ENCODE measurements around the gene SLCO2A1. TPM values are rescaled to one million over a fixed set of nuclear protein-coding genes. Genes with fewer than 3 reads are reported as not detected.
A peak's percentile ranks its signal among the peaks of the same experiment; 100 is the strongest.

Gene SLCO2A1
- total and polyA plus RNA-seq, 2 donors (not counting 1 experiment from before 2014, with no cell fraction given): under 0.01 to 0.12 TPM

GRCh38 chr3:133945381-133946095 is 84.2 kb downstream of the SLCO2A1 start:
- Histone ChIP-seq H3K4me2 (ENCODE audit: extremely low read depth, insufficient read depth, low read length) (no peak overlapping the region), H3K36me3 (ENCODE audit: control insufficient read depth, insufficient read depth, low read length) (no peaks in the 10 kb centered on the region), H3K9me3 (ENCODE audit: control insufficient read depth, insufficient read depth, low read depth, low read length) (no peaks in the 10 kb centered on the region), H3K27me3 (ENCODE audit: control insufficient read depth, insufficient read depth, low read length) (no peaks in the 10 kb centered on the region), H2AFZ (ENCODE audit: low read length) (no peak overlapping the region), H3K4me1 (ENCODE audit: control insufficient read depth, extremely low read depth, insufficient read depth, low read length) (peaks cover 24% of the 10 kb centered on the region), H3K9ac (ENCODE audit: insufficient read depth, low read length) (no peak overlapping the region), H3K27ac (ENCODE audit: insufficient read depth, low read length) (no peak overlapping the region), H4K20me1 (ENCODE audit: control insufficient read depth, extremely low read depth, insufficient read depth, low read length) (no peaks in the 10 kb centered on the region), H3K79me2 (ENCODE audit: control insufficient read depth, insufficient read depth, low read length) (no peaks in the 10 kb centered on the region), H3K4me3 (replicated peaks in 1 of 4; ENCODE audit: control extremely low read depth in 1 of 4, insufficient read depth in 1 of 4, low read depth in 3 of 4, low read length in 4 of 4) (no peak overlapping the region)
- TF ChIP-seq CTCF (conservative IDR thresholded peaks at IDR 0.05 in 1 of 2, IDR thresholded peaks at IDR 0.05 in 1 of 2; ENCODE audit: low read depth in 1 of 2, low read length in 2 of 2): no peak
- TF ChIP-seq EZH2 (IDR thresholded peaks at IDR 0.05; ENCODE audit: low read length, missing control alignments): no peak
- DNase-seq (ENCODE audit: low read depth in 2 of 2): no peak

GRCh38 chr3:133944641-133945380 is 84.9 kb downstream of the SLCO2A1 start:
- TF ChIP-seq CTCF (conservative IDR thresholded peaks at IDR 0.05 in 1 of 2, IDR thresholded peaks at IDR 0.05 in 1 of 2; ENCODE audit: low read depth in 1 of 2, low read length in 2 of 2): peak in 1 of 2 donors; percentile 1
- TF ChIP-seq EZH2 (IDR thresholded peaks at IDR 0.05; ENCODE audit: low read length, missing control alignments): no peak
- no peaks in the 10 kb centered on the region for H3K27me3 ChIP-seq (ENCODE audit: control insufficient read depth, insufficient read depth, low read length)
- H3K9me3 ChIP-seq (ENCODE audit: control insufficient read depth, insufficient read depth, low read depth, low read length): no peaks in the 10 kb centered on the region
- DNase-seq (ENCODE audit: low read depth in 2 of 2): peak; percentile 95
- H4K20me1 ChIP-seq (ENCODE audit: control insufficient read depth, extremely low read depth, insufficient read depth, low read length): no peaks in the 10 kb centered on the region
- H3K79me2 ChIP-seq (ENCODE audit: control insufficient read depth, insufficient read depth, low read length): no peaks in the 10 kb centered on the region
- peaks cover 24% of the 10 kb centered on the region for H3K4me1 ChIP-seq (ENCODE audit: control insufficient read depth, extremely low read depth, insufficient read depth, low read length)
- no peaks in the 10 kb centered on the region for H3K36me3 ChIP-seq (ENCODE audit: control insufficient read depth, insufficient read depth, low read length)
- H3K4me3 ChIP-seq (replicated peaks in 1 of 4; ENCODE audit: control extremely low read depth in 1 of 4, insufficient read depth in 1 of 4, low read depth in 3 of 4, low read length in 4 of 4): no peak overlapping the region
- H3K27ac ChIP-seq (ENCODE audit: insufficient read depth, low read length): peak overlapping the region; percentile 32
- no peak overlapping the region for H2AFZ ChIP-seq (ENCODE audit: low read length)
- peak overlapping the region; percentile 73 for H3K4me2 ChIP-seq (ENCODE audit: extremely low read depth, insufficient read depth, low read length)
- no peak overlapping the region for H3K9ac ChIP-seq (ENCODE audit: insufficient read depth, low read length)

- H3K27me3 ChIP-seq (ENCODE audit: control insufficient read depth, insufficient read depth, low read length): peaks cover 3% of the 10 kb centered on the region
- no peaks in the 10 kb centered on the region for H3K79me2 ChIP-seq (ENCODE audit: control insufficient read depth, insufficient read depth, low read length)
- peak overlapping the region; percentile 64 for H3K27ac ChIP-seq (ENCODE audit: insufficient read depth, low read length)
- H3K9me3 ChIP-seq (ENCODE audit: control insufficient read depth, insufficient read depth, low read depth, low read length): no peaks in the 10 kb centered on the region
- no peak overlapping the region for H3K9ac ChIP-seq (ENCODE audit: insufficient read depth, low read length)
- no peaks in the 10 kb centered on the region for H4K20me1 ChIP-seq (ENCODE audit: control insufficient read depth, extremely low read depth, insufficient read depth, low read length)
- DNase-seq (ENCODE audit: low read depth in 2 of 2): peak; percentile 68 to 87
- no peak for TF ChIP-seq EZH2 (IDR thresholded peaks at IDR 0.05; ENCODE audit: low read length, missing control alignments)
- no peak for TF ChIP-seq CTCF (conservative IDR thresholded peaks at IDR 0.05 in 1 of 2, IDR thresholded peaks at IDR 0.05 in 1 of 2; ENCODE audit: low read depth in 1 of 2, low read length in 2 of 2)
- H3K36me3 ChIP-seq (ENCODE audit: control insufficient read depth, insufficient read depth, low read length): no peaks in the 10 kb centered on the region
- no peak overlapping the region for H2AFZ ChIP-seq (ENCODE audit: low read length)
- H3K4me3 ChIP-seq (replicated peaks in 1 of 4; ENCODE audit: control extremely low read depth in 1 of 4, insufficient read depth in 1 of 4, low read depth in 3 of 4, low read length in 4 of 4): no peak overlapping the region
- peaks cover 24% of the 10 kb centered on the region for H3K4me1 ChIP-seq (ENCODE audit: control insufficient read depth, extremely low read depth, insufficient read depth, low read length)
- H3K4me2 ChIP-seq (ENCODE audit: extremely low read depth, insufficient read depth, low read length): peak overlapping the region; percentile 73
Observed at GRCh38 chr3:133944181-133944580, 85.5 kb downstream of the SLCO2A1 start.

Data from fibroblast of lung (primary cell).